Skeletal muscle tissue (tissue), 4 donors: ENCODE measurements around the gene TTC12. TPM values are rescaled to one million over a fixed set of nuclear protein-coding genes. Genes with fewer than 3 reads are reported as not detected.

Experiments
- H3K27ac ChIP-seq: one replicate; pipeline ENCODE4 v1.7.0; 2013; ENCODE audit warnings: mild to moderate bottlenecking, low read depth, low read length, inconsistent platforms
- H3K27me3 ChIP-seq, 3 donors: one replicate each; pipeline ENCODE4 v1.7.0; 2013; ENCODE audit warnings: low read length in 3 of 3; ENCODE audit not compliant: control insufficient read depth in 3 of 3, insufficient read depth in 3 of 3
- H3K36me3 ChIP-seq, 3 donors: one replicate each; pipeline ENCODE4 v1.7.0; 2013; ENCODE audit warnings: low read length in 3 of 3; ENCODE audit not compliant: control insufficient read depth in 3 of 3, insufficient read depth in 3 of 3
- H3K4me1 ChIP-seq, 3 donors: one replicate each; pipeline ENCODE4 v1.7.0; 2013; ENCODE audit warnings: low read length in 3 of 3, mild to moderate bottlenecking in 3 of 3; ENCODE audit not compliant: control insufficient read depth in 3 of 3, insufficient read depth in 3 of 3
- H3K4me3 ChIP-seq, 3 donors: one replicate each; pipeline ENCODE4 v1.7.0; 2013; ENCODE audit warnings: low read length in 3 of 3
- H3K9ac ChIP-seq, 3 donors: one replicate each; pipeline ENCODE4 v1.7.0; 2013; ENCODE audit warnings: low read length in 3 of 3, mild to moderate bottlenecking in 3 of 3, moderate library complexity in 2 of 3, low read depth in 1 of 3
- H3K9me3 ChIP-seq, 3 donors: one replicate each; pipeline ENCODE4 v1.7.0; 2013; ENCODE audit warnings: low read length in 3 of 3; ENCODE audit not compliant: control insufficient read depth in 3 of 3
- total RNA-seq: library from RNA; depleted of rRNA; stranded (reverse); fragments of >200 nt; gene quantifications from one replicate; pipeline ENCODE4 v1.2.3, GENCODE V29; 2014
- donor health status: Osteomylitis.

TTC12 gene
- total RNA-seq, 1 donor from 2014 or later, result 10.4 TPM

DNA sequence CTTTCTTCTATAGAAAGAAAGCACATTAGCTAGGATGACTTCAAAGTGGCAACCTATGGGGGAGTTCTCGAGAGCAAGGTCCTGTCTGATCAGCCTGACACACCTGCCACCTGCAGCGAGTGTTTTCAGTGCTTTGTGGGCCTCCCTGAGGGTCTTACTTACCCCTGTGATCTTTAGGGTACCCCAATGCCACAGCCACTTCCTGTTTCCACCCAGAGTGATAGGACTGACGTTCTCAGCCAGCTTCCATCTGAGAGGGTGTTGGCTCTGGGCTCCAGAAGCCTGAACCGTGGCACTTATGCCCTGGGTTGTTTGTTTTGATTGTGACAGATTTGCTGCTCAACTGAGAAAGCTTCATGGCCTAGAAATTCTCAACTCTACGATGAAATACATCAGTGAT lies 51.5 kb downstream of the TTC12 start:
- Histone ChIP-seq H3K9me3 (no peaks in the 10 kb centered on the region), H3K27ac (no peak overlapping the region), H3K4me3 (no peak overlapping the region), H3K4me1 (no peaks in the 10 kb centered on the region), H3K9ac (no peak overlapping the region), H3K27me3 (no peaks in the 10 kb centered on the region), H3K36me3 (peaks cover 41 to 59% (median 49%) of the 10 kb centered on the region in 3 donors)

DNA sequence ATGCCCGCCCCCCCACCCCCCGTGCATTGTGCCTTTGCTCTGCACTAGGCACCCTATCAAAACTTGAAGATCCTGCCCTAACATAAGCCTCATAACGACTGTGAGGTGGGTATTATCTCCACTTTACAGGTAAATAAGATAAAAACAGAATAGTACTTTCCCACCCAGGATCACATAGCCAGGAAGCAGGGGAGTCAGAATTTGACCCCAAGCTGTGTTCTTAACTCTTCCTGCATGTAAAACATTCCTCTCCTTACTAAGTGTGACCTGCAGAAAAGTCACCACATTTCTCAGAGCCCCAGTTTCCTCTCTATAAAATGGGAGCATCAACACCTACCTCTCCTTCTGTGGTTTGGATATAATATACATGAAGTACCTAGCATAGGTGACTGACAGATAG lies 55.0 kb downstream of the TTC12 start:
- Histone ChIP-seq H3K9ac (no peak overlapping the region), H3K36me3 (peaks cover 21 to 37% (median 29%) of the 10 kb centered on the region in 3 donors), H3K27me3 (no peaks in the 10 kb centered on the region), H3K4me1 (no peaks in the 10 kb centered on the region), H3K9me3 (no peaks in the 10 kb centered on the region), H3K27ac (no peak overlapping the region), H3K4me3 (no peak overlapping the region)

DNA sequence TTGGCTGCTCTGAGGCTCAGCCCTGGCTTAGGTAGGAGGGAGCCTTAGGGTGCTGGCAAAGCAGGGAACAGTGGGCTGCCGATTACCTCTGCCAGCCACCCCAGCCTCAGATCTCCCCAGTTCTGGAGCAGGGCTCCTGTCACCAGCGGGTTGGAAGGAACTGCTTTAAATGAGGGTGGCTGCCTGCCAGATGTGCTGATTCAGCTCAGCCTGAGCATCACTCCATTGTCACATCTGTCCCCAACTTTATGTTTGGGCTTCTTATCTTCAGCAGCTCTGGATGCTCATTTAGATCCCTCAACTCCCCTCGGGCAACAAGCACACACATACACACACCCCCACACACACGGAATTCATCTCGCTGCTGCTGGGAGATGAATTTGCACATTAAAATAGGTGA lies 56.3 kb downstream of the TTC12 start:
- H3K27ac ChIP-seq, result no peak overlapping the region
- no peak overlapping the region for H3K9ac ChIP-seq
- no peak overlapping the region for H3K4me3 ChIP-seq
- no peaks in the 10 kb centered on the region for H3K9me3 ChIP-seq
- H3K4me1 ChIP-seq, result no peaks in the 10 kb centered on the region
- H3K27me3 ChIP-seq, result no peaks in the 10 kb centered on the region
- peaks cover 15 to 25% (median 17%) of the 10 kb centered on the region in 3 donors for H3K36me3 ChIP-seq

GRCh38 chr11:113372309-113372708 lies 57.9 kb downstream of the TTC12 start:
- Histone ChIP-seq H3K9ac (no peak overlapping the region), H3K4me3 (no peak overlapping the region), H3K4me1 (no peaks in the 10 kb centered on the region), H3K27me3 (no peaks in the 10 kb centered on the region), H3K36me3 (peaks cover 5 to 15% (median 8%) of the 10 kb centered on the region in 3 donors), H3K27ac (no peak overlapping the region), H3K9me3 (no peaks in the 10 kb centered on the region)

DNA sequence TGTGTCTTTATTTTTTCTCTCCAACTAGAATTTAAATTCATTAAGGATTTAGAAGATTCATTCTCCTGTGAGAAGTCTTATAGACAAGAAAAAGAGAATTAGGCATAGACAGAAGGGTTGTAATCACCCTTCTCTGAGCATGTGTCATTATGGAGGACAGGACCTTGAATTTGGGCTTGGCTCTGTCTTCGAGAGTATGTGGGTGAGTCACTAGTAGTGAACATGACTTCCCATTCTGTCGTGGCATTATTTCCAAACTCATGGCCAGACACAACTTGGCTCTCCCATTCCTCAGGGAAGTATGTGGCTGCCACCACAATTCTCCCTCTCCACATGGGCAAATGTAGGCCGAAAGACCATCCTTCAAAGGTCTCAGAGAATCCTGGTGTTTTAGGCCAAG lies 58.9 kb downstream of the TTC12 start:
- no peak overlapping the region for H3K27ac ChIP-seq
- H3K9ac ChIP-seq, result no peak overlapping the region
- peaks cover 2 to 11% (median 8%) of the 10 kb centered on the region in 3 donors for H3K36me3 ChIP-seq
- no peak overlapping the region for H3K4me3 ChIP-seq
- no peaks in the 10 kb centered on the region for H3K9me3 ChIP-seq
- no peaks in the 10 kb centered on the region for H3K4me1 ChIP-seq
- no peaks in the 10 kb centered on the region for H3K27me3 ChIP-seq

DNA sequence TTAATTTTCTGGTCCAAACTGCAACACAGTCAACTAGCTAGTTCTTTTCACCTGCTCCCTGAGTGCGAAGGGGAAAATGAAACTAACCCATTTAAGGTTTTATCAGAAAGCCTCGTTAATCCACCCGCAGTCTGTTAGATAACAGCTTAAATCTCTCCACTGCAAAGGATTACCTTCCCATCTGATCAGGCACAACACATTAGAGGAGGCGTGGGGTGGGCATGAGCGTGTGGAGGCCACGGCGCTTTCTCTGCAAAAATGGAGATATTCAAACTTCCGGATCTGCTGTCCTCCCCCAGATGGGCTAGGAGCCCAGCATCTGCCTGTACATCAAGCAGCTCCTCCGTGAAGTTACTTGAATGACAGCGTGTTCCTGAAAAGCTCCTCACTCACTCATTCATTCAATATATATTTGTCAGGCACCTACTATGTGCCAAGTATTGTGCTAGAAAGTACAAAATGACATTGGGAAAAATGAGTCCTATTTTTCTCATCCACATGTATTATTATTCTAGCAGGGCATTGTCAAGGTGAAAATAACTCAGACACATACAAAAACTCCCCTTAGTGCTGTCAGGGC lies 59.7 kb downstream of the TTC12 start:
- H3K27ac ChIP-seq, result no peak overlapping the region
- no peak overlapping the region for H3K9ac ChIP-seq
- H3K4me1 ChIP-seq, result no peaks in the 10 kb centered on the region
- no peak overlapping the region for H3K4me3 ChIP-seq
- H3K9me3 ChIP-seq, result no peaks in the 10 kb centered on the region
- no peaks in the 10 kb centered on the region for H3K27me3 ChIP-seq
- H3K36me3 ChIP-seq, result peaks cover 0 to 9% (median 8%) of the 10 kb centered on the region in 3 donors

DNA sequence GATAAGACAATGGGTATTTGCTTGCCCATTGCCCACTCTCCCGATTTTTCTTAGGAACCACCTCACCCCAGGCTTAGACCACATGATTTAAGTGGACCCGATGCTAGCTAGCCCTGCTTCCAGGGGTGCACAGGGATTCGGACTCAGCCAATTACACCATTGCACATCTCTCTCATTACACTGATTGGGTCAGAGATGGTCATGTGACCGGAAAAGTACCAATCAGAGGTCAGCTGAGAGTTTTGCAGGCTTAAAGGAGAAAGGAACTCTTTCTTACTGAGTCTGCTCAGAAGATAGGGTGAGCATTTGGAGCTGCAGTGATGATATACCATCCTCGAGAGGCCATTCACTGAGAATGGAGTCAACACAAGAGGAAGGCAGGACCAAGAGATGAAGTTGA lies 61.0 kb downstream of the TTC12 start:
- Histone ChIP-seq H3K27ac (no peak overlapping the region), H3K4me3 (no peak overlapping the region), H3K4me1 (no peaks in the 10 kb centered on the region), H3K9ac (no peak overlapping the region), H3K27me3 (no peaks in the 10 kb centered on the region), H3K9me3 (no peaks in the 10 kb centered on the region), H3K36me3 (peaks cover 0 to 5% (median 3%) of the 10 kb centered on the region in 3 donors)

- no peaks in the 10 kb centered on the region for H3K4me1 ChIP-seq
- no peak overlapping the region for H3K27ac ChIP-seq
- H3K9ac ChIP-seq, result no peak overlapping the region
- no peaks in the 10 kb centered on the region for H3K27me3 ChIP-seq
- H3K36me3 ChIP-seq, result peaks cover 0 to 5% (median 3%) of the 10 kb centered on the region in 3 donors
- H3K4me3 ChIP-seq, result no peak overlapping the region
- H3K9me3 ChIP-seq, result no peaks in the 10 kb centered on the region
Observed at GRCh38 chr11:113376156-113376555, 61.8 kb downstream of the TTC12 start.

DNA sequence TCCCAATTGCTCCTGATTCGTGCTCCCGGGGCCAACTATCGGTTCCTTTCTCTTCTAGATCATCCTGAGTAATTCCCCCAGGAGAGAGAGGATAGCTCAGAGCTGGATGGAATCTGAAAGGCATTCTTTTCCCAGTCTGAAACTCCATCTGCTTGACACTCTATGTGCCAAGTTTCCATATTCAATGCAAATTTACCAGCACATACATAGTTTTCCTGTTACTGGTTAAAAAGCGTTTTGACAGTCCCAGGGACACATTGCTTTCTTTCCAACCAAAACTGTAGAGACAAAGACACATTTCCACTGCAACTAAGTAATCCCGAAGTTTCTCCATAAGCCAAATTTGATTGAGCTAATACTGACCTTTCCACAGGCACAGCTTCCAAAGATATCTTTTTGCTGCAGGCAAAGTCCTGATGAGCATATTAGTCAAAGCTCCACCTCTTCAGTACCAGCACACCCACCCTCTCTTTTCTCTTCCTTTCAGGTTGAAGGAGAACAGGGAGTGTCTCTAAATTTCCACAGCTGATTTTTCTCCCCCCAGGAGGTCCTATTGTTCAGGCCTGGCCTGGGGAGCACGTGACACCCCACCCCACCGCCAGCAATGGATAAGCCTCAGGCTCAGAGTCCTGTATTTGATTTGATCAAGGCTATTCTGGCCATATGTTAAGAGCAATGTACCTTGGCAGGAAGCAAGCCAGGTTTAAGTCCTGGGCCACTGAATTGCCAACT lies 63.5 kb downstream of the TTC12 start:
- Histone ChIP-seq H3K4me1 (no peaks in the 10 kb centered on the region), H3K9ac (no peak overlapping the region), H3K9me3 (no peaks in the 10 kb centered on the region), H3K27me3 (no peaks in the 10 kb centered on the region), H3K27ac (no peak overlapping the region), H3K36me3 (no peaks in the 10 kb centered on the region), H3K4me3 (no peak overlapping the region)

DNA sequence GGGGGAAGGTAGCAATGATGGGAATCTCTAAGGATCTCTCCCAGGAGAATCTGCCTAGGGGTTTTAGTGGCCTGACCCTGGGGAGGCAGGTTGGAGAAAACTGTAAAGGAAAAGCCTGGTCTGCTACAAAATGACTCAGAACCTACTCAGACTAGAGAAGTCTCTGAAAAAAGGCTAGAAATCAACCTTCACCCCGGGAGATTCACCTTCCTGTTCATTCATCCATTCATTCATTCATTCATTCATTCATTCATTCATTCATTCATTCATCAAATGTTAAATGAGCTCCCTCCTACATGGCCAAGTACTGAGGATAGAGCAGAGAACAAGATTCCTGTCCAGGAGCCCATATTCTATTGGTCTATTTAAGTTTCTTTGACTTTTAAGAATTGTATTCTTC lies 64.3 kb downstream of the TTC12 start:
- Histone ChIP-seq H3K9me3 (no peaks in the 10 kb centered on the region), H3K27ac (no peak overlapping the region), H3K36me3 (no peaks in the 10 kb centered on the region), H3K4me1 (no peaks in the 10 kb centered on the region), H3K4me3 (no peak overlapping the region), H3K9ac (no peak overlapping the region), H3K27me3 (no peaks in the 10 kb centered on the region)
